ENCODE data around the gene RBM27.

Gene RBM27

GRCh38 chr5:146219243-146219642 lies 15.8 kb downstream of the RBM27 start:
- H3K27ac Mint-ChIP-seq, result no peak overlapping the region
- H3K4me3 Mint-ChIP-seq, result no peak overlapping the region
- H3K27me3 Mint-ChIP-seq, result no peaks in the 10 kb centered on the region
- ATAC-seq (replicated peaks) (no peak), DNase-seq (no peak)
- peaks cover 21 to 39% of the 10 kb centered on the region in 2 donors for H3K4me1 Mint-ChIP-seq
- no peaks in the 10 kb centered on the region for H3K9me3 Mint-ChIP-seq
- H3K36me3 Mint-ChIP-seq, result peaks cover 10 to 17% of the 10 kb centered on the region in 2 donors

DNA sequence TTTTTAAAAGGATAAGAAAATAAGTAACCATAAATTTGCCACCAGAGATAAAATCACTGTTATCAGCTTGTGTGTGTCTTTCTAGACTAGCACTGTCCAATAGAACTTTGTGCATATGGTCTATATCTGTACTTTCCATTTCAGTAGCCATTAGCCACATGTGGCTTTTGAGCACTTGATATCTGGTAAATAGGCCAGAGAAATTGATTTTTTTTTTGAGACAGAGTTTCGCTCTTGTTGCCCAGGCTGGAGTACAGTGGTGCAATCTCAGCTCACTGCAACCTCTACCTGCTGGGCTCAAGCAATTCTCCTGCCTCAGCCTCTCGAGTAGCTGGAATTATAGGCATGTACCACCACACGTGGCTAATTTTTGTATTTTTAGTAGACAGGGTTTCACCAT lies 17.8 kb downstream of the RBM27 start:
- Mint-ChIP-seq H3K36me3 (peaks cover 12 to 19% of the 10 kb centered on the region in 2 donors), H3K9me3 (no peaks in the 10 kb centered on the region)

GRCh38 chr5:146222005-146222404 lies 18.6 kb downstream of the RBM27 start:
- no peaks in the 10 kb centered on the region for H3K9me3 Mint-ChIP-seq
- no peak overlapping the region for H3K4me3 Mint-ChIP-seq
- no peak for ATAC-seq (replicated peaks)
- no peaks in the 10 kb centered on the region for H3K27me3 Mint-ChIP-seq
- H3K4me1 Mint-ChIP-seq, result peaks cover 6 to 20% of the 10 kb centered on the region in 2 donors
- no peak overlapping the region for H3K27ac Mint-ChIP-seq
- no peak for DNase-seq
- peaks cover 12 to 19% of the 10 kb centered on the region in 2 donors for H3K36me3 Mint-ChIP-seq

More for the DNA sequence above, 17.8 kb downstream of the RBM27 start:
- no peak overlapping the region for H3K27ac Mint-ChIP-seq
- H3K4me3 Mint-ChIP-seq, result no peak overlapping the region
- peaks cover 8 to 24% of the 10 kb centered on the region in 2 donors for H3K4me1 Mint-ChIP-seq
- H3K27me3 Mint-ChIP-seq, result no peaks in the 10 kb centered on the region
- no peak for ATAC-seq (replicated peaks)
- DNase-seq, result no peak

- Mint-ChIP-seq H3K4me3 (no peak overlapping the region), H3K9me3 (no peaks in the 10 kb centered on the region), H3K27ac (no peak overlapping the region), H3K4me1 (peaks cover 2 to 10% of the 10 kb centered on the region in 2 donors), H3K27me3 (no peaks in the 10 kb centered on the region), H3K36me3 (peaks cover 14 to 19% of the 10 kb centered on the region in 2 donors)
- DNase-seq, result no peak
- no peak for ATAC-seq (replicated peaks)
Measured at GRCh38 chr5:146223179-146223578, 19.8 kb downstream of the RBM27 start.

DNA sequence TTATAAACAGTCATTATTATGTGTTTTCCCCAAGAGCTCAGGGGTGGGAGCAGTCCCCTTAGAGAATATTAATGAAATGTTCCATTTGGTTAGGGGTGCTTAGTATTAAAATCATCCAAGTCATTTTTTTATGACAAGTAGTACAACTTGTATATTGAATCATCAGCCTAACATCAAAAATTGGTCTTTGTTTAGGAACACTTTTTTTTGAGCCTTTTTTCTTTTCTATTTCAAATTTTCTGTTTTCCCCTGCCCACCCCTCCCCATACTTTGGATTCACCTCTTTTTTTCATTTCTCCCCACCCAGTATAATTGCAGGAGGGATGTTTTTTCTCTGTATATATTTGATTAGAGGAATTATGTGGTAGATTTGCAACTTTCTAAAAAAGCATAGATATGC lies 25.8 kb downstream of the RBM27 start:
- Mint-ChIP-seq H3K4me1 (peaks cover 0 to 4% of the 10 kb centered on the region in 2 donors), H3K27ac (no peak overlapping the region), H3K4me3 (no peak overlapping the region), H3K27me3 (no peaks in the 10 kb centered on the region), H3K9me3 (no peaks in the 10 kb centered on the region), H3K36me3 (peaks cover 6 to 42% of the 10 kb centered on the region in 2 donors)
- ATAC-seq (replicated peaks) (no peak), DNase-seq (no peak)

- no peak for DNase-seq
- ATAC-seq (replicated peaks), result no peak
- Mint-ChIP-seq H3K9me3 (no peaks in the 10 kb centered on the region), H3K4me1 (peaks cover 0 to 4% of the 10 kb centered on the region in 2 donors), H3K36me3 (peaks cover 8 to 46% of the 10 kb centered on the region in 2 donors), H3K27ac (no peak overlapping the region), H3K27me3 (no peaks in the 10 kb centered on the region), H3K4me3 (no peak overlapping the region)
Measured at GRCh38 chr5:146232223-146232622, 28.8 kb downstream of the RBM27 start.

DNA sequence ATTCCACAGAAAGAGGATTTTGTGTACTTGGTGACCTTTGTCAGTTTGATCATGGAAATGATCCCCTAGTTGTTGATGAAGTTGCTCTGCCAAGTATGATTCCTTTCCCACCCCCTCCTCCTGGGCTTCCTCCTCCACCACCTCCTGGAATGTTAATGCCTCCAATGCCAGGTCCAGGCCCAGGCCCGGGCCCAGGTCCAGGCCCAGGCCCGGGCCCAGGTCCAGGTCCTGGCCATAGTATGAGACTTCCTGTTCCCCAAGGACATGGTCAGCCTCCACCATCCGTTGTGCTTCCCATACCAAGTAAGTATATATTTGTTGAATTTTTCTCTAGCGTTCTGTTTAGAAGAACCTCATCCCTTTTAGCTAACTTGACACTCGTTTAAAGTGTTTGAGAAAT lies 30.0 kb downstream of the RBM27 start:
- H3K36me3 Mint-ChIP-seq, result peaks cover 7 to 48% of the 10 kb centered on the region in 2 donors
- H3K4me1 Mint-ChIP-seq, result peaks cover 0 to 4% of the 10 kb centered on the region in 2 donors
- H3K27me3 Mint-ChIP-seq, result no peaks in the 10 kb centered on the region
- H3K27ac Mint-ChIP-seq, result no peak overlapping the region
- no peaks in the 10 kb centered on the region for H3K9me3 Mint-ChIP-seq
- ATAC-seq (replicated peaks) (no peak), DNase-seq (no peak)
- H3K4me3 Mint-ChIP-seq, result no peak overlapping the region

GRCh38 chr5:146238973-146239372 lies 35.6 kb downstream of the RBM27 start:
- H3K9me3 Mint-ChIP-seq, result no peaks in the 10 kb centered on the region
- DNase-seq (no peak), ATAC-seq (replicated peaks) (peak; percentile 65 to 75)
- H3K36me3 Mint-ChIP-seq, result peaks cover 17 to 29% of the 10 kb centered on the region in 2 donors
- no peaks in the 10 kb centered on the region for H3K27me3 Mint-ChIP-seq
- peaks cover 3 to 12% of the 10 kb centered on the region in 2 donors for H3K4me1 Mint-ChIP-seq
- no peak overlapping the region for H3K27ac Mint-ChIP-seq
- no peak overlapping the region for H3K4me3 Mint-ChIP-seq

GRCh38 chr5:146240951-146241350 lies 37.5 kb downstream of the RBM27 start:
- ATAC-seq (replicated peaks), result no peak
- Mint-ChIP-seq H3K9me3 (no peaks in the 10 kb centered on the region), H3K27me3 (no peaks in the 10 kb centered on the region), H3K36me3 (peaks cover 23 to 34% of the 10 kb centered on the region in 2 donors), H3K27ac (no peak overlapping the region), H3K4me3 (no peak overlapping the region), H3K4me1 (peaks cover 3 to 12% of the 10 kb centered on the region in 2 donors)
- no peak for DNase-seq

DNA sequence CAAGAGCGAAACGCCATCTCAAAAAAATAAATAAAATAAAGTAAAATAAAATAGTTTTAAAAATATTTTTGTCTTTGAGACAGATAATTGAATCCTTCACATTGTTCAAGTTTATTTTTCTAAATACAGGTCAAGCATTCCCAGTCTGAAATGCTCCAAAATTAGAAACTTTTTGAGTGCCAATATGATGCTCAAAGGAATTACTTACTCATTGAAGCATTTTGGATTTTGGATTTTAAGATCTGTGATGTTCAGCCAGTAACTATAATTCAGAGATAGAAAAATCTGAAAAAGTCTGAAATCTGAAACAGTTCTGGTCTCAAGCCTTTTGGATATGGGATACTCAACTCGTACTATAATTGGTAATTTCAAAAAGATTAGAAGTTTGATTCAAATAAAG lies 39.8 kb downstream of the RBM27 start:
- no peak overlapping the region for H3K4me3 Mint-ChIP-seq
- DNase-seq (no peak), ATAC-seq (replicated peaks) (no peak)
- H3K27me3 Mint-ChIP-seq, result no peaks in the 10 kb centered on the region
- H3K9me3 Mint-ChIP-seq, result no peaks in the 10 kb centered on the region
- H3K36me3 Mint-ChIP-seq, result peaks cover 30 to 38% of the 10 kb centered on the region in 2 donors
- H3K27ac Mint-ChIP-seq, result no peak overlapping the region
- peaks cover 3 to 26% of the 10 kb centered on the region in 2 donors for H3K4me1 Mint-ChIP-seq

GRCh38 chr5:146248561-146248960 lies 45.2 kb downstream of the RBM27 start:
- H3K4me3 Mint-ChIP-seq, result no peak overlapping the region
- H3K9me3 Mint-ChIP-seq, result no peaks in the 10 kb centered on the region
- peaks cover 2 to 25% of the 10 kb centered on the region in 2 donors for H3K4me1 Mint-ChIP-seq
- DNase-seq (no peak), ATAC-seq (replicated peaks) (no peak)
- H3K27ac Mint-ChIP-seq, result no peak overlapping the region
- H3K36me3 Mint-ChIP-seq, result peaks cover 32 to 45% of the 10 kb centered on the region in 2 donors
- H3K27me3 Mint-ChIP-seq, result no peaks in the 10 kb centered on the region

GRCh38 chr5:146249801-146250200 lies 46.4 kb downstream of the RBM27 start:
- Mint-ChIP-seq H3K4me3 (peak overlapping the region; percentile 33 to 44), H3K27ac (peak overlapping the region; percentile 92), H3K27me3 (no peaks in the 10 kb centered on the region), H3K36me3 (peaks cover 37 to 44% of the 10 kb centered on the region in 2 donors), H3K9me3 (no peaks in the 10 kb centered on the region), H3K4me1 (peaks cover 2 to 25% of the 10 kb centered on the region in 2 donors)
- peak; percentile 1 for DNase-seq
- peak; percentile 99 for ATAC-seq (replicated peaks)

Data from stimulated activated naive B cell treated with anti-CD40 and anti-IgM and Interleukin-4, amounts not matched to agents 10 μg/mL and 1 μg/mL and 100 μg/mL, for 72 hours (primary cell).